Astrocyte of the spinal cord (primary cell): ENCODE measurements around the gene EHHADH.

Source experiments
- DNase-seq: peaks from one replicate; pipeline ENCODE4 v3.0.0; 2011; ENCODE audit warnings: low read depth, low spot score
- H3K4me3 ChIP-seq: 2 replicates; pipeline ENCODE4 v1.5.1; 2011; ENCODE audit warnings: low read depth, mild to moderate bottlenecking, low read length, moderate library complexity
- CTCF ChIP-seq: IDR thresholded peaks from 2 replicates; pipeline ENCODE4 v1.5.1; 2012; ENCODE audit warnings: low read depth, mild to moderate bottlenecking, low read length, inconsistent platforms
- in situ Hi-C: cut with HindIII; loops from 2 replicates; pipeline ENCODE4 v1.10.0; 2017; ENCODE audit warnings: low sequenced_read_pairs

Gene EHHADH

GRCh38 chr3:185280572-185281365 is 26.9 kb upstream of the EHHADH start:
- in situ Hi-C loops, result no loop called here

DNA sequence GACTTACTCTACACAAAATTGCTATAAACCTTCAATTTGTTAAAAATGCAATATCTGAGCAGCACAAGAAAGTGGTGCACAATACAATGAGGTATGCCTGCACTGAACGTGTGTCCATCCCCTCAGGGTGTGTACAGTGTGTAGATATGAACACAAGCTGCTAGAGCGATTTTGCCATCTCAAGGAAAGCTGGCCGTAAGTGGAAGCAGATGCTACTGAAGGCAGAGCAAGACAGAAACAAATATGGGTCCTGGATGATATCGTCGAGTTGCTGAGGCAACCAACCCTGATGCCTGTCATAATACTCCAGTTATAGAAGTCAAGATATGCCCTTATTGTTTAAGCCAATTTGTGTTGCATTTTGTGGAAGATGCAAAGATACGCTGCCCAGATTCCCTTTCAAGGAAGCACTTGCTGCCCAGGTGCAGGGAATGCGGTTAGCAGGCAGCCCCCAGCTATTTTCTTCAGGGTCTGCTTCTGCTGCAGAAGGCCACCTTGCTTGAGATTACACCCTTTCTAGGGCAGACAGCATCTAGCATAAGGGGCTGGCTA is 25.8 kb upstream of the EHHADH start:
- no peak overlapping the region for H3K4me3 ChIP-seq
- no peak for TF ChIP-seq CTCF
- in situ Hi-C loops, result no loop called here
- no peak for DNase-seq

More at GRCh38 chr3:185280572-185281365, 26.9 kb upstream of the EHHADH start:
- no peak overlapping the region for H3K4me3 ChIP-seq
- DNase-seq, result peak; percentile 60
- TF ChIP-seq CTCF, result peak; percentile 68

- TF ChIP-seq CTCF, result no peak
- DNase-seq, result no peak
- H3K4me3 ChIP-seq, result no peak overlapping the region
- in situ Hi-C loops, result no loop called here
These were observed 22.6 kb upstream of the EHHADH start for GRCh38 chr3:185276415-185276814.

GRCh38 chr3:185272033-185272432 is 18.2 kb upstream of the EHHADH start:
- DNase-seq, result no peak
- TF ChIP-seq CTCF, result no peak
- in situ Hi-C loops, result no loop called here
- no peak overlapping the region for H3K4me3 ChIP-seq

DNA sequence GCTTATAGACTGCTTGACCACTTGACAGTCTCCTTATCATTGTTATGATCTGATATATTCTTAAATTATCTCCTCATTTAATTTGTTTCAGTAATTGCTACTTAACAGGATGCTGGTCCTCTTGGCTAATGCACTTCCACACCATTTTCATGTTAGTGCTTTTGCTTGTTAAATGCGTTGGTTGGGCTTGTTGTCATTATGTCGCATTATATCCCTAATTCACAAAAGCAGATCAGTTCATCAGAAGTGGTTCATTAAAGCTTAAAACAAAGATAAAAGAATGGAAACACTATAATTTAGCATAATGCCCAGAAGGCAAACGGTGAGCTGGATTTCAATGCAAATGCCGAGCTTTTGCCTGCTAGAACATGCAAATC is 17.1 kb upstream of the EHHADH start:
- no peak for TF ChIP-seq CTCF
- DNase-seq, result no peak
- in situ Hi-C loops, result no loop called here
- H3K4me3 ChIP-seq, result no peak overlapping the region

DNA sequence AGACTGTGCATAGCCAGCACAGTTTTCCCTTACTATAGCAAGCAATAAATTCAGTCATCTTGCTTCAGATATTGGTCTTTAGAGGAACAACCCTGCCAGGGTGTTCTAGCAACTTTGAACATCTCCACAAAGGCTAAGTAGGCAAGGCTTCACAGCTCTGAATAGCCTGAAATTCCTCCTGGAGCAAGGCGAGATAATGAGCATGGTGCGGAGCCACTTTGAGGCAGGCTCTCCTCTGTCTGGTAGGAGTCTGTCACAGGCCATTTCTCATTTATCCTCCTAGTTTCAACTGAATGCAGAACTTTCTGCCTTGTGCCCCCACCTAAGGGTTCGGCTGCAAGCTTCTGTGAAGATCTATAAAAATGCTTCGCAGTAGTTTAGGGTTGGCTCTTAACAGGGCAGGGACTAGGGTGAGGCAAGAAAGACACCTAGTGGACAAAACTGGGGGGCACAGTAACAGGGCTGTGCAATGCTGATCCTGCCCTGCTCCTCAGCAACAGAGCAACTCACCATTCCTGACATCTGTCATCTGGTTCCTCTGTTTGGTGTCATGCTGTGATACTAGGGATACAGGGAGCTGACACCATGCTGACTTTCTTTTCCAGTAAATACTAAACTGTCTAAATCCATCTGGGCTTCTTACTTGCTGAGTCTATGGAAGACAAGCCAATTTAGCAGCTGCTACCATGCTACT is 16.6 kb upstream of the EHHADH start:
- no peak overlapping the region for H3K4me3 ChIP-seq
- peak; percentile 26 for DNase-seq
- peak; percentile 67 for TF ChIP-seq CTCF
- in situ Hi-C loops, result no loop called here
